ENCODE results near the gene PEX11A. TPM values are rescaled to one million over a fixed set of nuclear protein-coding genes. Genes with fewer than 3 reads are reported as not detected.
A peak's percentile ranks its signal among the peaks of the same experiment; 100 is the strongest.

Gene PEX11A
- total and polyA plus RNA-seq, 5 donors: 8.8 to 10.3 (median 9.1) TPM

DNA sequence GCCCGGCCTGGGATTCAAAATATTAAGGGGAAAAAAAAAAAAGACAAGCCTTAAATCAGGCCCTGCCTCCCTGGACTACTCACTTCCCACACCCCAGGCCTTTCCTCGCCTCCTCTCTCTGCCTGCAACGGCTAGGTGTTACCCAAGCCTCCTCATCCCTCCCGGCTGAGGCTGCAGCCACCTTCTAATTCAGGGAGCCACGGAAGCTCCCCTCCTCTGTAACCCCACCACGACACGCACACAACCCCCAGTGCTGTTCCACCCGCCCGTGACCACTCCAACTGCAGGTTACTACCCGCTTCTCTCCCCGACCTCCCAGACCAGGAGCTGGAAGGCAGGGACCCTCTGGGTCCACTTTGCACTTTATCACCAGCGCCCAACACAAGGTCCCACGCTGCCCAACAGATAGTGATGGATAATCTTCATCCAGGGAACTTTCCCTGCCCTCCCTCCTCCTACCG is 36.2 kb downstream of the PEX11A start:
- Histone ChIP-seq H3K4me3 (ENCODE audit: low read length) (peak overlapping the region; percentile 69), H3K27me3 (ENCODE audit: control insufficient read depth, insufficient read depth) (no peaks in the 10 kb centered on the region), H3K9me3 (ENCODE audit: control insufficient read depth, low read length) (no peaks in the 10 kb centered on the region), H3K27ac (ENCODE audit: low read length) (no peak overlapping the region), H3K4me1 (ENCODE audit: control insufficient read depth, insufficient read depth, low read length) (peaks cover 3% of the 10 kb centered on the region)
- intact Hi-C loops (cut with DNase I): no loop called here
- ATAC-seq (peak; percentile 4 to 6), DNase-seq (no peak)
- WGBS: 36% methylated on average over 14 of the region's 14 CpGs

- no peak overlapping the region for H3K27ac ChIP-seq (ENCODE audit: low read length)
- WGBS: 96% methylated on average over 2 of the region's 2 CpGs
- intact Hi-C loops (cut with DNase I): no loop called here
- H3K9me3 ChIP-seq (ENCODE audit: control insufficient read depth, low read length): no peaks in the 10 kb centered on the region
- H3K4me1 ChIP-seq (ENCODE audit: control insufficient read depth, insufficient read depth, low read length): peaks cover 3% of the 10 kb centered on the region
- no peaks in the 10 kb centered on the region for H3K27me3 ChIP-seq (ENCODE audit: control insufficient read depth, insufficient read depth)
- ATAC-seq (no peak), DNase-seq (no peak)
- H3K4me3 ChIP-seq (ENCODE audit: low read length): no peak overlapping the region
Measured at GRCh38 chr15:89653578-89653977, 37.0 kb downstream of the PEX11A start.

- Histone ChIP-seq H3K27me3 (ENCODE audit: control insufficient read depth, insufficient read depth) (no peaks in the 10 kb centered on the region), H3K4me3 (ENCODE audit: low read length) (no peak overlapping the region), H3K9me3 (ENCODE audit: control insufficient read depth, low read length) (no peaks in the 10 kb centered on the region), H3K27ac (ENCODE audit: low read length) (no peak overlapping the region), H3K4me1 (ENCODE audit: control insufficient read depth, insufficient read depth, low read length) (peaks cover 3% of the 10 kb centered on the region)
- peak in 1 of 3 donors; percentile 49 for DNase-seq
- intact Hi-C loops (cut with DNase I): no loop called here
- WGBS: 84% methylated on average over 16 of the region's 16 CpGs
- no peak for ATAC-seq
Measured at GRCh38 chr15:89652666-89653065, 37.9 kb downstream of the PEX11A start.

GRCh38 chr15:89652131-89652530 is 38.4 kb downstream of the PEX11A start:
- 76% methylated on average over 7 of the region's 7 CpGs for WGBS
- no peak for DNase-seq

DNA sequence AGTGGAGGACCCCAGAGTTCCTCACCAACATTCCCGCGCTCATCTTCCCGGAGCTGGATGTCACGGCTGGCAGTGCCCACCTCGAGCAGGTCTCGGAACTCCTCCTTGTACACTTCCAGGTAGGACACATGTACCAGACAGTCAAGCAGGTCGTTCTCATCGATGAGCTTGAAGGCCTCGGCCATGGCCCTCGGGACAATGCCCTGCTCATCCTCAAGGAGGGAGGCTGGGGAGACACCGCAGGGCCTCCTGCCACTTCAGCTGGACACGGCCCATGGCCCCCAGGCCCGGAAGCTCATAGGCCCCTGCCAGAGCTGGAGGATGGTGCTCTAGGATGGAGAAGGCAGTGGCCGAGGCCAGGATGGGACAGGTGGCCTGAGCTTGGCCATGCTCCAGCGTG is 40.8 kb downstream of the PEX11A start:
- intact Hi-C loops (cut with DNase I): no loop called here
- no peaks in the 10 kb centered on the region for H3K9me3 ChIP-seq (ENCODE audit: control insufficient read depth, low read length)
- DNase-seq: peak in 1 of 3 donors; percentile 39
- 90% methylated on average over 15 of the region's 15 CpGs for WGBS
- H3K27ac ChIP-seq (ENCODE audit: low read length): no peak overlapping the region
- H3K27me3 ChIP-seq (ENCODE audit: control insufficient read depth, insufficient read depth): no peaks in the 10 kb centered on the region
- no peak for ATAC-seq
- no peak overlapping the region for H3K4me3 ChIP-seq (ENCODE audit: low read length)
- peaks cover 3% of the 10 kb centered on the region for H3K4me1 ChIP-seq (ENCODE audit: control insufficient read depth, insufficient read depth, low read length)

More at GRCh38 chr15:89652131-89652530, 38.4 kb downstream of the PEX11A start:
- no peaks in the 10 kb centered on the region for H3K9me3 ChIP-seq (ENCODE audit: control insufficient read depth, low read length)
- ATAC-seq: no peak
- H3K27ac ChIP-seq (ENCODE audit: low read length): no peak overlapping the region
- no peaks in the 10 kb centered on the region for H3K27me3 ChIP-seq (ENCODE audit: control insufficient read depth, insufficient read depth)
- peaks cover 3% of the 10 kb centered on the region for H3K4me1 ChIP-seq (ENCODE audit: control insufficient read depth, insufficient read depth, low read length)
- intact Hi-C loops (cut with DNase I): no loop called here
- no peak overlapping the region for H3K4me3 ChIP-seq (ENCODE audit: low read length)

- intact Hi-C loops (cut with DNase I): no loop called here
- ATAC-seq (no peak), DNase-seq (peak in 1 of 3 donors; percentile 40)
- WGBS: 96% methylated on average over 37 of the region's 37 CpGs
- no peaks in the 10 kb centered on the region for H3K27me3 ChIP-seq (ENCODE audit: control insufficient read depth, insufficient read depth)
- H3K4me1 ChIP-seq (ENCODE audit: control insufficient read depth, insufficient read depth, low read length): no peaks in the 10 kb centered on the region
- H3K9me3 ChIP-seq (ENCODE audit: control insufficient read depth, low read length): no peaks in the 10 kb centered on the region
- no peak overlapping the region for H3K27ac ChIP-seq (ENCODE audit: low read length)
- no peak overlapping the region for H3K4me3 ChIP-seq (ENCODE audit: low read length)
Measured at GRCh38 chr15:89649013-89649625, 41.4 kb downstream of the PEX11A start.

- DNase-seq: peak in 1 of 3 donors; percentile 54
- WGBS: 84% methylated on average over 102 of the region's 102 CpGs
- H3K4me1 ChIP-seq (ENCODE audit: control insufficient read depth, insufficient read depth, low read length): no peaks in the 10 kb centered on the region
Measured at GRCh38 chr15:89648106-89649012, 42.2 kb downstream of the PEX11A start.

GRCh38 chr15:89647191-89647851 is 43.2 kb downstream of the PEX11A start:
- DNase-seq: peak; percentile 80 to 94 (median 94)
- no peak overlapping the region for H3K4me3 ChIP-seq (ENCODE audit: low read length)
- intact Hi-C loops (cut with DNase I): no loop called here
- ATAC-seq: peak; percentile 76 to 81
- 52% methylated on average over 25 of the region's 25 CpGs for WGBS
- no peak overlapping the region for H3K27ac ChIP-seq (ENCODE audit: low read length)
- H3K9me3 ChIP-seq (ENCODE audit: control insufficient read depth, low read length): no peaks in the 10 kb centered on the region
- H3K4me1 ChIP-seq (ENCODE audit: control insufficient read depth, insufficient read depth, low read length): no peaks in the 10 kb centered on the region
- no peaks in the 10 kb centered on the region for H3K27me3 ChIP-seq (ENCODE audit: control insufficient read depth, insufficient read depth)

More at GRCh38 chr15:89648106-89649012, 42.2 kb downstream of the PEX11A start:
- no peaks in the 10 kb centered on the region for H3K9me3 ChIP-seq (ENCODE audit: control insufficient read depth, low read length)
- ATAC-seq: no peak
- no peak overlapping the region for H3K4me3 ChIP-seq (ENCODE audit: low read length)
- H3K27me3 ChIP-seq (ENCODE audit: control insufficient read depth, insufficient read depth): no peaks in the 10 kb centered on the region
- intact Hi-C loops (cut with DNase I): no loop called here
- H3K27ac ChIP-seq (ENCODE audit: low read length): no peak overlapping the region

DNA sequence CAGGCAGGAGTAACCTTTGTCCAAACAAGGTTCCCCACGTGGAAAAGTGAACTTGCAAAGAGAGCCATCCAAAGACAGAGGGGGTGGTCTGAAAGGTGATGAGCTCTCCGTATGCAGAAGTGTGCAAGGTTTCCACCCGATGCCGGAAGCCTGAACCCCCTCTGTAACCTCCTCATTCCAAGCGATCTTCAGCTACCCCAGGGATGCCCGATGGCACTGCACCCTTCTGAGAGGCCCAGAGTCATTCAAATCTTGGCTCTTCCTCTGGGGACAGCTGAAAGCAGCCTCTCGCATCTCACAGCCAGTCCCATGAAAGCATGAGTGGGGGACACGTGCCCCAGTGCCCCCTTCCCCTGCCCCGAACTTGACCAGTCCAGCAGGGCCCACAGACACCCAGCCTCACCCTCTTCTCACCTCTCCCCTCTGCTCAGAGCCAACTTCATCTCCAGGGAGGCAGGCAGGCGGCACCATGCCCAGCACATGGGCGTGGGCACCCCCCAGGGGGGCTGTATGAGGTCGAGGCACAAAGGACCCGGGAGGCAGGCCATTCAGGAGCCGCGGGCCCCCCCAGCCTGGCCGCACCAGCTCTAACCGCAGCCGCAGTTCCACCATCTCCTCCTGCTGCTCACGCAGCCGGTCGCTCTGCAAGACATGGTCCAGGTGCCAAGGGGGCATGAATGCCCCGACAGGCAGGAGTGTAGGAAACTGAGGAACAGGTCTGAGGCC is 44.0 kb downstream of the PEX11A start:
- Histone ChIP-seq H3K27ac (ENCODE audit: low read length) (no peak overlapping the region), H3K4me1 (ENCODE audit: control insufficient read depth, insufficient read depth, low read length) (no peaks in the 10 kb centered on the region), H3K9me3 (ENCODE audit: control insufficient read depth, low read length) (no peaks in the 10 kb centered on the region), H3K27me3 (ENCODE audit: control insufficient read depth, insufficient read depth) (no peaks in the 10 kb centered on the region), H3K4me3 (ENCODE audit: low read length) (no peak overlapping the region)
- ATAC-seq (peak in 1 of 2 donors; percentile 10), DNase-seq (peak in 1 of 3 donors; percentile 51)
- intact Hi-C loops (cut with DNase I): no loop called here
- WGBS: 90% methylated on average over 22 of the region's 22 CpGs

DNA sequence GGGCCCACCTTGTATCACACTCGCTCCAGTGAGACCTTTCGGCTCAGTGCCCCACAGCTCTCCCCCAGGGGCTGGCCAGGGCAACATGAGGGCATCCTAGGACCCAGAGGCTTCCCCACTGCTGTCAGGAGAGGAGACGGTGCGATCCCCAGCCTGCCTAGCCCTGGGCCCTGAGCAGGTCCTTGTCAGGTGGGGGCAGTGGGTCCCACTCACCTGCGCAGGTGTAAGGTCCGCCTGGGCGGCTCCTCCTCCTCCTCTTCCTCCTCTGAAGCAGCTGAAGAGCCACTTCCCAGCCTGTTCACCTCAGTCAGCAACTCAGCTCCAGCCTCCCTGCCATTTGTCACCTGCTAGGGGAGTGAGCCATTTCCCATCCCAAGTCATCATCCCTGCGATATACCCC is 44.9 kb downstream of the PEX11A start:
- Histone ChIP-seq H3K27me3 (ENCODE audit: control insufficient read depth, insufficient read depth) (no peaks in the 10 kb centered on the region), H3K27ac (ENCODE audit: low read length) (no peak overlapping the region), H3K4me1 (ENCODE audit: control insufficient read depth, insufficient read depth, low read length) (no peaks in the 10 kb centered on the region), H3K9me3 (ENCODE audit: control insufficient read depth, low read length) (no peaks in the 10 kb centered on the region), H3K4me3 (ENCODE audit: low read length) (no peak overlapping the region)
- WGBS: 94% methylated on average over 8 of the region's 8 CpGs
- intact Hi-C loops (cut with DNase I): no loop called here
- ATAC-seq (peak in 1 of 2 donors; percentile 12), DNase-seq (no peak)

All from right cardiac atrium (tissue), 5 donors.